ENCODE data around the gene ALAS2.
"Not testable (repeated sequence)": the region's sequence is repeated elsewhere in the genome, so short reads cannot be mapped to it uniquely, and the experiment has no call there.

The ALAS2 gene

DNA sequence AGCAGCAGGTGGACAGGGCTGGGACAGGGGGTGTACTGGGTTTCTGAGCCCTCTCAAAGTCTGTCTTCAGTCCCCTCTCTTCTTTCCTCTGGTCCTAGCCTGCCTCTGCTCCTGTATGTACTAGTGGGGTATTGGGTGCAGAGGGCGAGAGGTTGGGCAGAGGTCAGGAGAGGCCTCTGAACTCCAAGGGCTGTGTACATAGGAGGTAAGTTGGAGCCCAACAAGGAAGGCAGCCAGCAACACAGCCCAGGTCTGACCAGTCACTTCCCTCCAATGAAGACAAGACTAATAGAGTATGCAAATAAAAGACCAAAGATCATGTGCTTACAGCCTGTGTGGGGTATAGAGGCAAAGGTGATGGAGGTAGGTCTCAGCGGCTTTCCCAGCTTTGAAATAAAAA is 36.7 kb downstream of the ALAS2 start, which contains the start of gene PFKFB1:
PFKFB1 (minus strand) TSS at position 90 of the 400 bp plus-strand sequence. CDS start 181 bp downstream, outside the sequence.
- no peak within 1 kb of the TSS for H3K9ac ChIP-seq (ENCODE audit: low read length)
- no peaks in the 10 kb centered on the region for H3K27me3 ChIP-seq (ENCODE audit: insufficient read depth, low read length)
- H3K36me3 ChIP-seq (ENCODE audit: insufficient read depth, low read length) = no peaks in the 10 kb centered on the region
- TF ChIP-seq EZH2 (IDR thresholded peaks at IDR 0.05; ENCODE audit: borderline replicate concordance, low read length) (no peak), CTCF (IDR thresholded peaks at IDR 0.05; ENCODE audit: low read length) (no peak)
- no peak within 1 kb of the TSS for H3K4me3 ChIP-seq (ENCODE audit: low read depth, low read length, poor library complexity, severe bottlenecking)
- no peak within 1 kb of the TSS for H2AFZ ChIP-seq (ENCODE audit: low read length)
- H3K4me1 ChIP-seq (ENCODE audit: insufficient read depth, low read length, severe bottlenecking) = peaks cover under 1% of the 10 kb centered on the region
- no peaks in the 10 kb centered on the region for H3F3A ChIP-seq (ENCODE audit: insufficient read depth, low read length)
- no peak within 1 kb of the TSS for H3K27ac ChIP-seq (ENCODE audit: low read depth, low read length, poor library complexity, severe bottlenecking)
- H4K20me1 ChIP-seq (ENCODE audit: insufficient read depth, low read length) = no peaks in the 10 kb centered on the region
- H3K9me3 ChIP-seq (ENCODE audit: low read length) = no peaks in the 10 kb centered on the region
- no peak within 1 kb of the TSS for H3K4me2 ChIP-seq (ENCODE audit: low read length)
- H3K79me2 ChIP-seq (ENCODE audit: insufficient read depth, low read length) = no peaks in the 10 kb centered on the region
- H3K9me2 ChIP-seq (ENCODE audit: low read depth, low read length) = no peaks in the 10 kb centered on the region

DNA sequence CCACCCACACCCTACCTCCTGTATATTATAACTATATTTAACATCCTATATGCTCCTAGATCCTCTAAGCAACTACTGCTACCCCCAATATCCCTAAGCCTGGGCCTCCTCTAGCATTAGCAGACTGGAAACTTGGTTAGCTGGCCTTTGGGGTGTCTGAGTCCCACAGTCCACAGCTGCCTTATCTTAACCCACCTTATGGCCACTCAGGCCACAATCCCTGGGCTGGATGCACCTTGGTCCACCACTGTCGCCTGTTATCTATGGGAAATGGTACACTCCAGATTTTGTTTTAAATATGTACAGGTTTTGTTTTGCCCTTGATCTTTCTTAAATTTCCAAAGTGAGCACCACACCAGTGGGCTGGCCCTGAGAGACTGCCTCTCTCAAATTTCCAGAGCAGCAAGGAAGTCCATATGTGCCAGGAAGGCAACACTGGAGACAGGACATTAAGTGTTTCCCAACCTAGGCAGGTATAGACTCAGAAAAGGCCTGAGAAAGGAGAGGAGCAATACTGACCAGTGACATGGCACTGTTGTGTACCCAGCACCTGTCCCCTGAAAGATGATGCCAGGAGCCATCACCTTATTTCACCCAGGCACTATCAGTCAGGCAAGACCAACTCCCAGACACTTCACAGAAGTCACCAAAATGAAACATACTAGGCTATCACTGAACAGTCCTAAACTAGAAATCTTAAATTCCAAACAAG is 37.7 kb downstream of the ALAS2 start:
- TF ChIP-seq EZH2 (IDR thresholded peaks at IDR 0.05; ENCODE audit: borderline replicate concordance, low read length) (no peak), CTCF (IDR thresholded peaks at IDR 0.05; ENCODE audit: low read length) (no peak)
- Histone ChIP-seq H3K9ac (ENCODE audit: low read length) (no peak overlapping the region), H2AFZ (ENCODE audit: low read length) (no peak overlapping the region), H3K9me2 (ENCODE audit: low read depth, low read length) (no peaks in the 10 kb centered on the region), H3K27me3 (ENCODE audit: insufficient read depth, low read length) (no peaks in the 10 kb centered on the region), H3K9me3 (ENCODE audit: low read length) (no peaks in the 10 kb centered on the region), H3F3A (ENCODE audit: insufficient read depth, low read length) (no peaks in the 10 kb centered on the region), H3K79me2 (ENCODE audit: insufficient read depth, low read length) (no peaks in the 10 kb centered on the region), H3K4me3 (ENCODE audit: low read depth, low read length, poor library complexity, severe bottlenecking) (no peak overlapping the region), H3K27ac (ENCODE audit: low read depth, low read length, poor library complexity, severe bottlenecking) (no peak overlapping the region), H3K4me1 (ENCODE audit: insufficient read depth, low read length, severe bottlenecking) (no peaks in the 10 kb centered on the region), H4K20me1 (ENCODE audit: insufficient read depth, low read length) (no peaks in the 10 kb centered on the region), H3K36me3 (ENCODE audit: insufficient read depth, low read length) (no peaks in the 10 kb centered on the region), H3K4me2 (ENCODE audit: low read length) (no peak overlapping the region)

DNA sequence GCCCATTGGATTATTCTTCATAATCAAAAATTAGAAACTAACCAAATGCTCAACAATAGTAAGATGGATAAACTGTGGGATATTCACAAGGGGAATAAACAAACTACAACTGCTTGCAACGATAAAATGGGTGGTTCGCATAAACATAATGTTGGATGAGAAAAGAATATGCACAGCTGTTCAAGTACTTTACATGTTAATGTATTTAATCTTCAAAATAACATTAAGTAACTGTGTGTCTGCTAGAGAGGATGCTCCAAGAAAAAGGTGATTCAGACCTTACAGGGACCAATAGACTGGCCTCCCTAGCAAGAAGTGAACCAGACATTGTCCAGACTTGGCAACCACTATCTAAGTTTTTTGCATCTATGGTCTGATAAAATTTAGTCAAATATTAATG is 39.1 kb downstream of the ALAS2 start:
- Histone ChIP-seq H3K79me2 (ENCODE audit: insufficient read depth, low read length) (no peaks in the 10 kb centered on the region), H3K27ac (ENCODE audit: low read depth, low read length, poor library complexity, severe bottlenecking) (no peak overlapping the region), H4K20me1 (ENCODE audit: insufficient read depth, low read length) (no peaks in the 10 kb centered on the region), H3K4me2 (ENCODE audit: low read length) (no peak overlapping the region), H3K27me3 (ENCODE audit: insufficient read depth, low read length) (no peaks in the 10 kb centered on the region), H3K4me1 (ENCODE audit: insufficient read depth, low read length, severe bottlenecking) (no peaks in the 10 kb centered on the region), H3K36me3 (ENCODE audit: insufficient read depth, low read length) (no peaks in the 10 kb centered on the region), H3K9me3 (ENCODE audit: low read length) (no peaks in the 10 kb centered on the region), H3F3A (ENCODE audit: insufficient read depth, low read length) (no peaks in the 10 kb centered on the region), H3K9me2 (ENCODE audit: low read depth, low read length) (no peaks in the 10 kb centered on the region), H3K9ac (ENCODE audit: low read length) (no peak overlapping the region), H3K4me3 (ENCODE audit: low read depth, low read length, poor library complexity, severe bottlenecking) (no peak overlapping the region), H2AFZ (ENCODE audit: low read length) (no peak overlapping the region)
- TF ChIP-seq CTCF (IDR thresholded peaks at IDR 0.05; ENCODE audit: low read length) (no peak), EZH2 (IDR thresholded peaks at IDR 0.05; ENCODE audit: borderline replicate concordance, low read length) (no peak)

- H3K79me2 ChIP-seq (ENCODE audit: insufficient read depth, low read length); H3K36me3 ChIP-seq (ENCODE audit: insufficient read depth, low read length); H3K4me3 ChIP-seq (ENCODE audit: low read depth, low read length, poor library complexity, severe bottlenecking); H4K20me1 ChIP-seq (ENCODE audit: insufficient read depth, low read length); H3K27ac ChIP-seq (ENCODE audit: low read depth, low read length, poor library complexity, severe bottlenecking); H2AFZ ChIP-seq (ENCODE audit: low read length); H3K4me2 ChIP-seq (ENCODE audit: low read length); H3K9me3 ChIP-seq (ENCODE audit: low read length); H3K9ac ChIP-seq (ENCODE audit: low read length); H3K27me3 ChIP-seq (ENCODE audit: insufficient read depth, low read length); H3F3A ChIP-seq (ENCODE audit: insufficient read depth, low read length); H3K9me2 ChIP-seq (ENCODE audit: low read depth, low read length); H3K4me1 ChIP-seq (ENCODE audit: insufficient read depth, low read length, severe bottlenecking): not testable (repeated sequence)
Observed at GRCh38 chrX:54983306-54983705, 47.5 kb downstream of the ALAS2 start.
